CD1c-positive myeloid dendritic cell (primary cell): Measurements from ENCODE around the gene ASPSCR1.
"Not testable (repeated sequence)": the region's sequence is repeated elsewhere in the genome, so short reads cannot be mapped to it uniquely, and the experiment has no call there.

Source experiments
- DNase-seq: peaks from one replicate; pipeline ENCODE4 v3.0.0-alpha.2; 2016; ENCODE audit errors: extremely low spot score

Gene ASPSCR1

DNA sequence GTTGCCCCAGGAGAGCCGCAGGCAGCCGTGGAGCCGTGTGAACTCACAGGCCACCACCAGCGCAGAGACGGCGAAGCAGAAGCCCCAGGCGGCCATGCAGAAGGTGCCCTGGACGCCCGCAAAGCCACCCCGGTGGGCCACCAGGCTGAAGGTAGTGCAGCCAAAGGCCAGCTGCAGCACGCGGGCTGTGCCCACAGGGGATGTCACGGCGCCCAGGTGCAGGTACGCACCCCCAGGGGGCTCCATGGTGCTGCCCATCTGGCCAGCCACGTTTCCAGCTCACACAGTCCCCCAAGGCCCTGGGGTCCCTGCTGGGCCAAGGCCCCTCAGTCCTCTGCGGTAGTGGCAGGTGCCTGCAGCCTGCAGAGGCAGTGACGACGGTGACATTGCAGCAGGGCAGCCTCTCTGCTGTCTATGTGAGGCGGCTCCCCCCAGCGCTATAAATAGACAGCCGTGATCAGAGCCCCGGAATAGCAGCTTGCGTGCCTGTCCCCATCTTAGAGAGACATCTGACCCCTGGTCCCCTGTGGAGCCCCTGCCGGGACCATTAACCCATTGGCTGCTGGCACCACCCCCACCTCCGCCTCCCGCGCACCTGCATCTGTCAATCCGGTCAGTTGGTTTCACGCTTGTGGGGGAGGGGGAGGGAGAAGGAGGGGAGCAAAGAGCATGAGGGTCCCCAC lies 35.8 kb upstream of the ASPSCR1 start:
- no peak for DNase-seq

DNA sequence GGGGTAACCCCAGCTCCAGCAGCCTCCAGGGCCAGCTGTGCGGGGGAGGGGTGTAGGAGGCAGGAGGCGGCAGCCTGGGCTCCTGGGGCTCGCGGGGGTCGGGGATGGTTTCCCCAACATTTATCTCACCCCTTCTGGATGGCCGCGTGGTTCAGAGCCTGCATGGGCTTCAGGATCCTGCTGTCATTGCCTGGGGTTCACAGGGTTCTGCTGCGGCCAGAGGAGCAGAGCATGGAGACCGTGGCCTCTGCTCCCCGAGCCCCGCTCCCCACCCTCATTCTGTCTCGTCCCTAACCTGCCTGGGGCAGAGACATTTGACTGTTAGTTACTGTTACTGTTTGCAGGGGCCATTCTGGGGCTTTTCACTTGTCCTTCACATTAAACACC lies 35.3 kb upstream of the ASPSCR1 start:
- DNase-seq: no peak

DNA sequence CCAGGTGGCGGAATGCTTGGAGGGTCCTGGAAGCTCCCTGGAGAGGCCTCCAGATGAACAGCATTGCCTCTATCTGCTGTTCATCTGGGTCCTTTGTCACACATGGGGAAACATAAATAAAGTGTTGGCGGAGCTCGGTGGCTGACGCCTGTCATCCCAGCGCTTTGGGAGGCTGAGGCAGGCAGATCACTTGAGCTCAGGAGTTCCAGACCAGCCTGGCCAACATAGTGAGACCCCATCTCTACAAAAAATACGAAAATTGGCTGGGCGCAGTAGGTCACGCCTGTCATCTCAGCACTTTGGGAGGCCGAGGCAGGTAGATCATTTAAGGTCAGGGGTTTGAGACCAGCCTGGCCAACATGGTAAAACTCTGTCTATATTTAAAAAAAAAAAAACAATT lies 32.6 kb upstream of the ASPSCR1 start:
- no peak for DNase-seq

DNA sequence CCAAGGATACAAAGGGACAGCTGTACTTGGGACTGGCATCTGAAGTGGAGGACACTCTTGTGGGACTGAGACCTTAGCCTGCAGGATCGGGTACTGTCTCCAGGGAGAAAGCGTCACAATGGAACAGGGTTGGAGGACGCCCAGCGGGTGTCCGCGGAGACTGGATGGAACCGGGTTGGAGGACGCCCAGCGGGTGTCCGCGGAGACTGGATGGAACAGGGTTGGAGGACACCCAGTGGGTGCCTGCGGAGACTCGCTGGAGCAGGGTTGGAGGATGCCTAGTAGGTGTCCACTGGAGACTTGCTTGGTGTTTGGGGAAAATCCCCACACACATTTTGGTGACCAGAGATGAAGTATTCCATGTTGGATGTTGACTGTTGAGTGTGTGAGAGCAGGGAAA lies 30.2 kb upstream of the ASPSCR1 start, which contains the start of gene MYADML2:
TSS of gene MYADML2 (minus strand) at position 45 of the 400 bp plus-strand sequence. CDS start 5,492 bp downstream, outside the sequence.
- no peak for DNase-seq

DNA sequence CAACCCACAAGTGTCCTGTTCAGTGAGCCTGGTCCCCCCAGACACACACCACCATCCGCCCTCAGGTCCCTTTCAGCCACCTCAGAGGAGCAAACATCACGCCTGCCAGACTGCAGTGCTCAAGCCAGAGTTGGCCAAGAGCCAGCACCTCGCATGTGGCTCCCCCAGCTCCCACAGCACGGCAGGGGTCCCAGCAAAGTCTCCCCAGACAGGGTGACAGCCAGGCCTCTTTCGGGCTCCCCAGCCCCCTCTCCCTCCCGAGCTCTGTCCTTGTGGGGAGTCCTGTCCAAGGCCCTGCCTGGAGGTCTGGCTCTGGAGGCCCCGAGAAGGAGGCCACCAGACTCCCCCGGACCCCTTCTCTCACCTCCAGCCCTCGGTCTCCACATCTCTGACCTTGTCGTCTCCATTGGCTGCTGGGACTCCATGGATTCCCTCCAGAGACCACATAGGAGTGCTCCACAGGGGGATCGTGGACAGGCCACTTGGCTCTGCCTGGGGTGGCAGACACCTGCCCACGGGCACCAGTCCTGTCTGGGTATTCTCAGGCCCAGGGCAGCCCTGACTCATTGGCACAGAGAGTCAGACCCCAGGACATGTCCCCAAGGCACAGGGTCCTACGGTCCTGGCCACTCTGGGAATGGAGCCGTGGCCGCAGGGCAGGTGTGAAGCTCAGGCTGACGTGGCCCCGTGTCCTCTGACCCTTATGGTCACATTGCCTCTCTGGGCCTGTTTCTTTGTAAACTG lies 28.6 kb upstream of the ASPSCR1 start:
- no peak for DNase-seq

GRCh38 chr17:81950501-81950900 lies 26.9 kb upstream of the ASPSCR1 start:
- DNase-seq: no peak

GRCh38 chr17:81951785-81952684 lies 25.4 kb upstream of the ASPSCR1 start:
- DNase-seq: no peak

DNA sequence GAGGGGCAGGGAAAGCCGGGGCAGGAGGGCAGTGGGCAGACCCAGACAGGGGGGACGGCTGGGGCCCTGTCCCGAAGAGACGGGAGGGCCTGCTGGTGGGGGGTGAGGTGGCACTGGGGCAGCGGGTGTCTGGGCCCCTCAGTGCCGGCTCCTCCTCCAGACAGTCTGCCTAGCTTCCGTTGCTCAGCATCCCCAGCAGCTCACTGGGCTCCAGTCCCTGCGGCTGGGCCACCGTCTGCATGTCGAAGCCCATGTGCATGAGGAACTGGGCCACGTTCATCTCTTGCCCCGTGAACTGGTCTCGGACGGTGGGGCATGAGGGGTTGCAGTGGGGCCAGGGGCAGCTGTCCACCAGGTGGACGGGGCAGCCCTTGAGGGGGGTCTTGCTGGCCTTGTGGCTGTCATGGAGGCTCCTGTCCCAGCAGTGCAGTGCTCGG lies 24.6 kb upstream of the ASPSCR1 start:
- no peak for DNase-seq

DNA sequence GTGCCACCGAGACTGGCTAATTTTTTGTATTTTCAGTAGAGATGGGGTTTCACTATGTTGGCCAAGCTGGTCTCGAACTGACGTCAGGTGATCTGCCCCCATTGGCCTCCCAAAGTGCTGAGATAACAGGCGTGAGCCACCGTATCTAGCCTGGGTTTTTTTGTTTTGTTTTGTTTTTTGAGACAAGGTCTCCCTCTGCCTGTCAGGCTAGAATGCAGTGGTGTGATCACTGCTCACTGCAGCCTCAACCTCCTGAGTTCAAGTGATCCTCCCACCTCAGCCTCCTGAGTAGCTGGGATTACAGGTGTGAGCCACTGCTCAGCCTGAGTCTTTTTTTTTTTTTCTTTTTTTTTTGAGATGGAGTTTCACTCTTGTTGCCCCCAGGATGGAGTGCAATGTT lies 24.0 kb upstream of the ASPSCR1 start:
- DNase-seq: not testable (repeated sequence)

- DNase-seq: no peak
Observed at GRCh38 chr17:81954131-81955057, 23.0 kb upstream of the ASPSCR1 start.

GRCh38 chr17:81955058-81955681 lies 22.3 kb upstream of the ASPSCR1 start:
- DNase-seq: no peak

DNA sequence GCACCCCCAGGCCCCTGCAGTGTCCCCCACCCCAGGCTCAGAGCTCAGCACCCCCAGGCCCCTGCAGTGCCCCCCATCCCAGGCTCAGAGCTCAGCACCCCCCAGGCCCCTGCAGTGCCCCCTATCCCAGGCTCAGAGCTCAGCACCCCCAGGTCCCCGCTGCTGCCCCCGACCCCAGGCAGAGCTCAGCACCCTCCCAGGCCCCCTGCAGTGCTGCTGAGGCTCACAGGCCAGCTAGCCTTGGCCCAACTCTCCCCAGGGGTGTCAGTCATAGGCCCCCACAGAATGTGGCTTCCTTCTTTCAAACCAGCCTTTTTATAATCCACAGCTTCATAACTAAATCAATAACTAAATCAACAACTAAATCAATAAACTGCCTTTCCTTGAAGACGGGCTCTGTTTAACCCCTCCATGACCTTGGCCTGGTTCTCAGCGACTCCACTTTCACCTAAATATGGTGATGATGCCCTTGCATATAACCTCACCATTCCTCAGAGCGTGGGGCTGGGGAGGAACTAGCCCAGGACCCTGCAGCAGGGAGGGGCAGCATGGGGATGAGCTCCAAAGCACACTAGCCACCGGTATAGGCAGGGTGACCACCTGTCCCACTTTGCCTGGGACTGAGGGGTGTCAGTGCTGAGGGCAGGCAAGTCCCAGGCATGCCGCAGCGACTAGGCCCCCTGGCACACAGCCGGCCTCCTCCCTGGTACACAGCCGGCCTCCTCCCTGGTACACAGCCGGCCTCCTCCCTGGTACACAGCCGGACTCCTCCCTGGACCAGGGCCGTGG lies 21.5 kb upstream of the ASPSCR1 start:
- DNase-seq: no peak

- no peak for DNase-seq
Observed at GRCh38 chr17:81956607-81957589, 20.5 kb upstream of the ASPSCR1 start.

- DNase-seq: no peak
Observed at GRCh38 chr17:81957691-81958432, 19.6 kb upstream of the ASPSCR1 start.

- DNase-seq: no peak
Observed at GRCh38 chr17:81958633-81959342, 18.6 kb upstream of the ASPSCR1 start.

DNA sequence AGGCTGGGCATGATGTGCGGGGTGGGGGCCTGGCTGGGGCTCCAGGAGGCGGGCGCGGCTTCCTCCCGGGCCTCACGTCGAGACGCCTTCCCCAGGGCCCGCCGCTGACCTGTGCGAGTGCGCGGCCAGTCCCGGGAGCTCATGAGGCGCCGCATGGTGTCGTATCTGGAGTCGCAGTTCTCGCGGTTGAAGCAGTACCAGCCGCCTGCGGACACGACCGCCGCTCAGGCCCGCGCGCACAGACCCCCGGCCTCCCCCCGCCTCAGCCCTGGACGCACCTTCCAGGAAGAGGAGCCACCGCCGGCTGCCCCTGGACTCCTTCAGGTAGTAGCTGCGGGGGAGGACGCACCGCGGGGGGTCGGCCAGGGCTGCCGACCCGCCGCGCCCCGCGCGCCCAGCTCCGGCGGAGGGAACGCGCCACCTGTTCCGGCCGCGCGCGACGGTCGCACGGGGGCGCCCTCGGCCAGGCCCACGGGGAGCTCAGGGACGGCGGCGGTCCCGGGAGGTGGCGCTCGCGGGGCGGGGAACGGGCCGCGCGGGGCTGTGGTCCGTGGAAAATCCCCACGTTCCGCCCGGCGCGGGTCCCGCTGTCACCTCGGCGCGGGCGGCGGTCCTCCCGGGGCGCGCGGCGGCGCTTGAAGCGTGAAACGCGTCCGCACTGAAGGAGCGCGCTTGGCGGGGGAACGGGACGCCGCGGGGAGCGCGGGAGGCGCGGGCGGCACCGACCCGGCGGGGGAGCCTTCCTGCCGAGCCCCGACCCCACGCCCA lies 17.9 kb upstream of the ASPSCR1 start:
- peak; percentile 88 for DNase-seq
